GM23338 (cell line): ENCODE results near the gene ACTL6B.

Source experiments
- CREB1 ChIP-seq: fragments of 250-450 bp; sonication (Bioruptor Pico); IDR thresholded peaks from 2 replicates; pipeline ENCODE4 v1.5.0; 2020; ENCODE audit warnings: low read depth, mild to moderate bottlenecking, moderate library complexity
- CTCF ChIP-seq, 2 experiments: fragments of 200-600 bp in 1 of 2; sonication (generic) in 1 of 2; conservative IDR thresholded peaks; 2 replicates each; pipeline versions ENCODE4 v1.5.1 to v1.6.1; 2016 to 2017; ENCODE audit warnings: antibody characterized with exemption in 2 of 2, low read depth in 2 of 2, mild to moderate bottlenecking in 2 of 2, moderate library complexity in 1 of 2
- EZH2 ChIP-seq: fragments of 200-600 bp; sonication (generic); IDR thresholded peaks from one replicate; pipeline ENCODE4 v1.8.0; 2017; ENCODE audit warnings: antibody characterized with exemption, mild to moderate bottlenecking, low read depth; ENCODE audit not compliant: unreplicated experiment
- EZH2phosphoT487 ChIP-seq: fragments of 200-600 bp; sonication (generic); IDR thresholded peaks from one replicate; pipeline ENCODE4 v1.8.1; 2018; ENCODE audit warnings: antibody characterized with exemption; ENCODE audit not compliant: unreplicated experiment
- POLR2AphosphoS5 ChIP-seq: IDR thresholded peaks from 2 replicates; pipeline ENCODE4 v1.6.1; 2016; ENCODE audit warnings: antibody characterized with exemption, low read depth
- REST ChIP-seq: IDR thresholded peaks from one replicate; pipeline ENCODE4 v1.6.1; 2018; ENCODE audit warnings: antibody characterized with exemption; ENCODE audit not compliant: unreplicated experiment
- ZNF114 ChIP-seq: fragments of 250-450 bp; sonication (Bioruptor Pico); IDR thresholded peaks from 2 replicates; pipeline ENCODE4 v1.5.0; 2020; ENCODE audit warnings: mild to moderate bottlenecking, moderate library complexity
- ZNF331 ChIP-seq: fragments of 250-450 bp; sonication (Bioruptor Pico); IDR thresholded peaks from 2 replicates; pipeline ENCODE4 v1.5.0; 2020; ENCODE audit warnings: low read depth, mild to moderate bottlenecking, moderate library complexity

- TF ChIP-seq CTCF (conservative IDR thresholded peaks at IDR 0.05; ENCODE audit: low read depth in 2 of 2), result no peak
- TF ChIP-seq POLR2AphosphoS5, result peak; percentile 21; the same call in 1 of the 2 replicates
- TF ChIP-seq REST, result no peak
- no peak for TF ChIP-seq EZH2
- no peak for TF ChIP-seq EZH2phosphoT487
- no peak for TF ChIP-seq ZNF114 (CRISPR knock-in tag)
- TF ChIP-seq CREB1 (CRISPR knock-in tag), result no peak
- no peak for TF ChIP-seq ZNF331
Observed at GRCh38 chr7:100680576-100681271, 24.5 kb upstream of the ACTL6B start.
